Measurements from ENCODE around the gene L3MBTL4.

GRCh38 chr18:5948237-5948636 is 466.5 kb downstream of the L3MBTL4 start:
- TF ChIP-seq CTCF (IDR thresholded peaks at IDR 0.05) (no peak), POLR2A (IDR thresholded peaks at IDR 0.05) (no peak)

All from adrenal gland (tissue), 5 donors.